SK-N-SH treated with all-trans-retinoic acid at 6 μM for 48 hours (cell line): ENCODE results near the gene PALLD.

ENCODE experiments used
- CSDC2 ChIP-seq: fragments of 250-450 bp; sonication (Bioruptor Pico); IDR thresholded peaks from 2 replicates; pipeline ENCODE4 v1.5.0; 2020; ENCODE audit warnings: mild to moderate bottlenecking, moderate library complexity
- ESRRG ChIP-seq: fragments of 250-450 bp; sonication (Bioruptor Pico); IDR thresholded peaks from 2 replicates; pipeline ENCODE4 v1.6.1; 2021; ENCODE audit warnings: mild to moderate bottlenecking
- OSR1 ChIP-seq: fragments of 250-450 bp; sonication (Bioruptor Pico); IDR thresholded peaks from 2 replicates; pipeline ENCODE4 v1.8.0; 2022; ENCODE audit warnings: moderate library complexity, mild to moderate bottlenecking, inconsistent platforms
- ZFP30 ChIP-seq: fragments of 450-650 bp; formaldehyde crosslinking; IDR thresholded peaks from 2 replicates; pipeline ENCODE4 v1.5.0; 2022; ENCODE audit warnings: mild to moderate bottlenecking, moderate library complexity

- no peak for TF ChIP-seq ESRRG (CRISPR knock-in tag)
- TF ChIP-seq OSR1 (CRISPR knock-in tag), result no peak
- TF ChIP-seq CSDC2 (CRISPR knock-in tag), result no peak
- TF ChIP-seq ZFP30, result no peak
Observed at GRCh38 chr4:168757500-168757899, 260.6 kb downstream of the PALLD start.
